ENCODE measurements around the gene TUBB4A. TPM values are rescaled to one million over a fixed set of nuclear protein-coding genes. Genes with fewer than 3 reads are reported as not detected.
A peak's percentile ranks its signal among the peaks of the same experiment; 100 is the strongest.

TUBB4A gene
- total and polyA plus RNA-seq, 10 of the 15 experiments (the other 5 are each of a cell fraction or from before 2014, with no cell fraction given), result 0.29 to 22.4 (median 3.8) TPM

- TF ChIP-seq CBFB (IDR thresholded peaks at IDR 0.05; ENCODE audit: low read depth), result peak; percentile 85
- no peak for TF ChIP-seq ZNF622 (IDR thresholded peaks at IDR 0.05)
- peak; percentile 88 for TF ChIP-seq IKZF1 (conservative IDR thresholded peaks at IDR 0.05)
- peak; percentile 40 for TF ChIP-seq BCL3 (IDR thresholded peaks at IDR 0.05; ENCODE audit: borderline replicate concordance, insufficient read depth, low read depth, low read length, poor library complexity, severe bottlenecking)
- no peak for TF ChIP-seq FOXK2 (IDR thresholded peaks at IDR 0.05)
- peak; percentile 79 for TF ChIP-seq SP1 (IDR thresholded peaks at IDR 0.05; ENCODE audit: low read depth, low read length)
- TF ChIP-seq MEF2B (IDR thresholded peaks at IDR 0.05; ENCODE audit: partially characterized antibody, poor library complexity, severe bottlenecking), result no peak
- peak in 1 of 2 experiments; percentile 78; a peak in 3 of 4 replicates for TF ChIP-seq BHLHE40 (IDR thresholded peaks at IDR 0.05; ENCODE audit: borderline replicate concordance in 1 of 2, low read depth in 2 of 2, low read length in 1 of 2)
- TF ChIP-seq RELA (IDR thresholded peaks at IDR 0.05; ENCODE audit: borderline replicate concordance, partially characterized antibody), result peak; percentile 57
- TF ChIP-seq TARDBP (IDR thresholded peaks at IDR 0.05; ENCODE audit: borderline replicate concordance), result no peak
- TF ChIP-seq BMI1 (IDR thresholded peaks at IDR 0.05; ENCODE audit: borderline replicate concordance), result no peak
- peak; percentile 97 for TF ChIP-seq TCF3 (IDR thresholded peaks at IDR 0.05; ENCODE audit: borderline replicate concordance, insufficient read depth, low read depth, low read length)
- 0 out of 2 replicates have a peak, but pooled peaks have one; percentile 50 for TF ChIP-seq ZNF24 (IDR thresholded peaks at IDR 0.05)
- peak; percentile 97 for TF ChIP-seq SMAD5 (IDR thresholded peaks at IDR 0.05; ENCODE audit: low read depth)
- peak; percentile 67; the same call in 1 of the 2 replicates for TF ChIP-seq TCF12 (IDR thresholded peaks at IDR 0.05; ENCODE audit: low read depth, low read length)
- TF ChIP-seq CBX3 (IDR thresholded peaks at IDR 0.05; ENCODE audit: borderline replicate concordance, low read depth), result no peak
- TF ChIP-seq REST (IDR thresholded peaks at IDR 0.05; ENCODE audit: low read depth, low read length), result peak; percentile 43; the same call in 1 of the 2 replicates
- 0 out of 2 replicates have a peak, but pooled peaks have one; percentile 7 for TF ChIP-seq CHD1 (IDR thresholded peaks at IDR 0.05; ENCODE audit: low read depth, low read length)
- no peak for TF ChIP-seq HDAC6 (IDR thresholded peaks at IDR 0.05; ENCODE audit: unreplicated experiment)
- peak; percentile 95; the same call in 1 of the 2 replicates for TF ChIP-seq SMARCA5 (IDR thresholded peaks at IDR 0.05)
- TF ChIP-seq NBN (IDR thresholded peaks at IDR 0.05), result peak; percentile 94
- TF ChIP-seq GATAD2B (conservative IDR thresholded peaks at IDR 0.05; ENCODE audit: low read depth), result no peak; the same call in 1 of the 2 replicates
- TF ChIP-seq EGR1 (IDR thresholded peaks at IDR 0.05; ENCODE audit: borderline replicate concordance in 1 of 2, low read depth in 2 of 2, low read length in 2 of 2), result peak in 1 of 2 experiments; percentile 46; a peak in 1 of 3 replicates
These were observed 28.5 kb upstream of the TUBB4A start, which contains the start of gene TNFSF9 (continued) for GRCh38 chr19:6530386-6531162.

All from GM12878 (cell line).